Measurements from ENCODE around the gene NTF3. TPM values are rescaled to one million over a fixed set of nuclear protein-coding genes. Genes with fewer than 3 reads are reported as not detected.

The NTF3 gene
- total RNA-seq, 1 donor from 2014 or later = 0.33 TPM

DNA sequence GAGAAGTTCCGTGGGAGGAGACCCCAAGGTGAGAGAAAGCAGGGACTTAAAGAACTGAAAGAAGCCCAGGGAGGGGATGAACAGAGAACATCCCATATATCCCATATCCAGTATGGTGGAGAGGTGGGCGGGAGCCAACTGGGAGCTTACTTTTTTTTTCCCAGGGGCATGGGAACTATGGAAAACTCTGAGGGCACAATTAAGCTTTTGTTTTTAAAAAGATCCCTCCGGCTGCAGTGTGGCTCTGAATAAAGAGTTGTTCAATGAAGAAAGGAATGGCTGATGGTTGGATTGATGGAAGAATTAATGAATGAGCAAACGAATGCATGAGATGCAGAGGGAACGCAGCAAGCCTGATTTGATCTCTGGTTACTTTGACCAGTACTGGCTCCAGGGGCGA, 12.6 kb downstream of the NTF3 start:
- Mint-ChIP-seq H3K36me3 (ENCODE audit: low read depth) (no peaks in the 10 kb centered on the region), H3K27me3 (ENCODE audit: low read depth) (peaks cover 66% of the 10 kb centered on the region), H3K9me3 (no peaks in the 10 kb centered on the region), H3K4me3 (no peak overlapping the region), H3K27ac (ENCODE audit: unreplicated experiment) (no peak overlapping the region), H3K4me1 (peaks cover 3% of the 10 kb centered on the region)
- no peak for DNase-seq (ENCODE audit: low read depth, low spot score)
- TF ChIP-seq, protein P1, sequence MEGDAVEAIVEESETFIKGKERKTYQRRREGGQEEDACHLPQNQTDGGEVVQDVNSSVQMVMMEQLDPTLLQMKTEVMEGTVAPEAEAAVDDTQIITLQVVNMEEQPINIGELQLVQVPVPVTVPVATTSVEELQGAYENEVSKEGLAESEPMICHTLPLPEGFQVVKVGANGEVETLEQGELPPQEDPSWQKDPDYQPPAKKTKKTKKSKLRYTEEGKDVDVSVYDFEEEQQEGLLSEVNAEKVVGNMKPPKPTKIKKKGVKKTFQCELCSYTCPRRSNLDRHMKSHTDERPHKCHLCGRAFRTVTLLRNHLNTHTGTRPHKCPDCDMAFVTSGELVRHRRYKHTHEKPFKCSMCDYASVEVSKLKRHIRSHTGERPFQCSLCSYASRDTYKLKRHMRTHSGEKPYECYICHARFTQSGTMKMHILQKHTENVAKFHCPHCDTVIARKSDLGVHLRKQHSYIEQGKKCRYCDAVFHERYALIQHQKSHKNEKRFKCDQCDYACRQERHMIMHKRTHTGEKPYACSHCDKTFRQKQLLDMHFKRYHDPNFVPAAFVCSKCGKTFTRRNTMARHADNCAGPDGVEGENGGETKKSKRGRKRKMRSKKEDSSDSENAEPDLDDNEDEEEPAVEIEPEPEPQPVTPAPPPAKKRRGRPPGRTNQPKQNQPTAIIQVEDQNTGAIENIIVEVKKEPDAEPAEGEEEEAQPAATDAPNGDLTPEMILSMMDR (conservative IDR thresholded peaks at IDR 0.05) = no peak

DNA sequence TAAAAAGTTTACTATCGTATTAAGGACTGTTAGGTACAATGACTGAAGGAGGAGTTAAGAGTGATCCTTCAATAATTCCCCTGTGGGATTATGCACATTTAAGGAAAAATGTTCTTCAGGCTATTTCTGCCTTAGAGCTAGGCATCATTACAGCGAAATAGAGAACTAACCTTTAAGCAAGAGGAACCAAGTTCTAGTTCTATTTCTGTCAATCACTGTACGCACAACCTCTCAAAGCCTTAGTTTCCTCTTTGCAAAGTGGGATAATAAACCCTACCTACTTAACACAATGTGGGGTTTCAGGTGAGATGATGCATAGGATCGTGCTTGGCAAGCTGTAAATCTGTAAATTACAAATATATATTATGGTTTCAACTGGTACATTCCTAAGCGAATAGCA, 15.4 kb downstream of the NTF3 start:
- H3K36me3 Mint-ChIP-seq (ENCODE audit: low read depth) = no peaks in the 10 kb centered on the region
- H3K27ac Mint-ChIP-seq (ENCODE audit: unreplicated experiment) = no peak overlapping the region
- TF ChIP-seq, protein P1 (conservative IDR thresholded peaks at IDR 0.05) = no peak
- no peak overlapping the region for H3K4me3 Mint-ChIP-seq
- peaks cover 3% of the 10 kb centered on the region for H3K4me1 Mint-ChIP-seq
- H3K27me3 Mint-ChIP-seq (ENCODE audit: low read depth) = peaks cover 58% of the 10 kb centered on the region
- no peak for DNase-seq (ENCODE audit: low read depth, low spot score)
- no peaks in the 10 kb centered on the region for H3K9me3 Mint-ChIP-seq

DNA sequence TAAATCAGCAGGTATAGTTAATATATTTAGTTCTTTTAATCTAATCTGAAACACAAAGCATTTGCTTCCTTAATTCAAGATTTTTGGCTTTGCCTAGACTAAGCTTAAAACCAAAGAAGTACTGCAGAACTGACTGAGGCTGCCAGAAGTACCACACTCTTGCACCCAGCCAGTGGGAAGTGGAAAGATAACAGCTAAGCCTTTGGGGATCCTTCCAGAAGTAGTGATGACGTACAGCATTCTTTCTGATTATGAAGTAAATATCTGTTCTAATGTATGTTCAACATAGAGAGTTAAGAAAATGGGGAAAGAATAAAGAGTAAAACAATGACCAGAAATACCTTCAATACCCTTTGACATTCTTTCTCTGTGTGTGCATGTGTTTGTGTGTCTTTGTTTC, 19.3 kb downstream of the NTF3 start:
- no peak overlapping the region for H3K27ac Mint-ChIP-seq (ENCODE audit: unreplicated experiment)
- TF ChIP-seq, protein P1 (conservative IDR thresholded peaks at IDR 0.05) = no peak
- H3K36me3 Mint-ChIP-seq (ENCODE audit: low read depth) = no peaks in the 10 kb centered on the region
- no peaks in the 10 kb centered on the region for H3K9me3 Mint-ChIP-seq
- no peak overlapping the region for H3K4me3 Mint-ChIP-seq
- DNase-seq (ENCODE audit: low read depth, low spot score) = no peak
- H3K27me3 Mint-ChIP-seq (ENCODE audit: low read depth) = peaks cover 42% of the 10 kb centered on the region
- no peaks in the 10 kb centered on the region for H3K4me1 Mint-ChIP-seq

GRCh38 chr12:5452569-5452968, 20.7 kb downstream of the NTF3 start:
- H3K4me1 Mint-ChIP-seq = peaks cover 7% of the 10 kb centered on the region
- no peak overlapping the region for H3K27ac Mint-ChIP-seq (ENCODE audit: unreplicated experiment)
- DNase-seq (ENCODE audit: low read depth, low spot score) = no peak
- H3K4me3 Mint-ChIP-seq = no peak overlapping the region
- TF ChIP-seq, protein P1 (conservative IDR thresholded peaks at IDR 0.05) = no peak
- no peaks in the 10 kb centered on the region for H3K9me3 Mint-ChIP-seq
- peaks cover 32% of the 10 kb centered on the region for H3K27me3 Mint-ChIP-seq (ENCODE audit: low read depth)
- H3K36me3 Mint-ChIP-seq (ENCODE audit: low read depth) = no peaks in the 10 kb centered on the region

GRCh38 chr12:5453466-5453865, 21.6 kb downstream of the NTF3 start:
- H3K27me3 Mint-ChIP-seq (ENCODE audit: low read depth) = peaks cover 23% of the 10 kb centered on the region
- DNase-seq (ENCODE audit: low read depth, low spot score) = no peak
- no peaks in the 10 kb centered on the region for H3K9me3 Mint-ChIP-seq
- no peaks in the 10 kb centered on the region for H3K36me3 Mint-ChIP-seq (ENCODE audit: low read depth)
- no peak overlapping the region for H3K27ac Mint-ChIP-seq (ENCODE audit: unreplicated experiment)
- peaks cover 7% of the 10 kb centered on the region for H3K4me1 Mint-ChIP-seq
- H3K4me3 Mint-ChIP-seq = no peak overlapping the region
- TF ChIP-seq, protein P1 (conservative IDR thresholded peaks at IDR 0.05) = no peak

DNA sequence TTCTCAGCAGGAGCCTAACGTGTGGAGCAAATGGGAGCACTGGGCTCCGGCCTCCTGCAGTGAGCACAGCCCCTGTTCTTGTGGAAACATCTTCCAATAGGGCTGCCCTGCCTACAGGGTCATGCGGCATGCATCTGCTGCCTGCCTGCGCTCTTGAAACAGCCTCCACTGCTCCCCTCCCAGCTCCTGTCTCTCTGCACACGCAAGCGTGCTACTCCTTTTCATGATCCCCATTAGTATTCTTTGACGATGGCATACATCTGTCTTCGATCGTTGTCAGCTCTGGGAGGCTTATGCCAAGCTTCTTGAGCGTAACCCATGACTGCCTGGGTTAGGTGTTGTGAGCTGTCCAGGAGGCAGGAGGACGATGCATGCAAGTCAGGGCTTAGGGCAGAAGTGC, 23.1 kb downstream of the NTF3 start:
- Mint-ChIP-seq H3K4me3 (no peak overlapping the region), H3K36me3 (ENCODE audit: low read depth) (no peaks in the 10 kb centered on the region), H3K9me3 (no peaks in the 10 kb centered on the region)

More for the DNA sequence above, 23.1 kb downstream of the NTF3 start:
- TF ChIP-seq, protein P1 (conservative IDR thresholded peaks at IDR 0.05) = no peak
- Mint-ChIP-seq H3K27ac (ENCODE audit: unreplicated experiment) (no peak overlapping the region), H3K27me3 (ENCODE audit: low read depth) (peaks cover 8% of the 10 kb centered on the region), H3K4me1 (peaks cover 7% of the 10 kb centered on the region)
- no peak for DNase-seq (ENCODE audit: low read depth, low spot score)
